HCT116 (cell line): ENCODE data around the gene GJD2. TPM values are rescaled to one million over a fixed set of nuclear protein-coding genes. Genes with fewer than 3 reads are reported as not detected.

Experiments
- ATAC-seq: fragments of 200-7000 bp; cut with Tn5 transposase; 2 replicates; pipeline ENCODE4 v1.9.1; 2020; ENCODE audit warnings: mild to moderate bottlenecking, moderate library complexity
- BruUV-seq: library from RNA; stranded (reverse); fragments of 400-500 nt; replicated peaks from 2 replicates; lab custom pipeline; 2021; lab: Mats Ljungman, UMichigan
- CTCF ChIA-PET: fragments of 300-600 bp; sonication (Branson Sonifier 250); formaldehyde crosslinking; loops from one replicate; lab custom pipeline; 2021; ENCODE audit warnings: antibody characterized with exemption; lab: Charles Lee
- POLR2A ChIA-PET: fragments of 300-600, 350-600 bp; sonication (Branson Sonifier 250); formaldehyde crosslinking; loops from one replicate; lab custom pipeline; 2021; ENCODE audit warnings: antibody characterized with exemption; lab: Charles Lee
- RAD21 ChIA-PET, 2 experiments: fragments of 300-600 bp; sonication (Branson Sonifier 250); formaldehyde crosslinking; loops; one replicate each; lab custom pipeline; 2023; ENCODE audit warnings: low total read pairs in 2 of 2; ENCODE audit not compliant: uncharacterized antibody in 2 of 2, unreplicated experiment in 2 of 2, low non-redundant PET in 1 of 2; lab: Charles Lee
- DNase-seq: peaks from one replicate; pipeline ENCODE4 v3.0.0-alpha.2; 2010; ENCODE audit warnings: low read depth, low spot score
- H2AFZ ChIP-seq: fragments of 200-600 bp; shearing (Covaris generic), sonication (generic); 2 replicates; pipeline ENCODE4 v1.6.1; 2017; ENCODE audit warnings: low read depth, mixed run types, mixed read lengths, antibody characterized with exemption, low read length; ENCODE audit not compliant: poor library complexity, severe bottlenecking
- H3K27ac ChIP-seq: 2 replicates; pipeline ENCODE4 v1.5.1; 2012; ENCODE audit warnings: low read depth, low read length
- H3K27me3 ChIP-seq: fragments of 200-600 bp; sonication (generic); 2 replicates; pipeline ENCODE4 v1.6.1; 2016; ENCODE audit warnings: mixed run types, low read length, mixed read lengths; ENCODE audit not compliant: insufficient read depth
- H3K36me3 ChIP-seq, 2 experiments: fragments of 200-500 bp in 1 of 2; fragments of 200-600 bp in 1 of 2; sonication (Bioruptor generic) in 1 of 2; sonication (generic) in 1 of 2; 2 replicates each; pipeline versions ENCODE4 v1.5.1 to v1.6.1; 2014 to 2016; ENCODE audit warnings: low read length in 2 of 2, inconsistent platforms in 1 of 2, mixed read lengths in 1 of 2, mixed run types in 1 of 2; ENCODE audit not compliant: insufficient read depth in 2 of 2, control insufficient read depth in 1 of 2
- H3K4me1 ChIP-seq, 2 experiments: fragments of 200-600 bp in 1 of 2; sonication (generic) in 1 of 2; 2 replicates each; pipeline versions ENCODE4 v1.5.1 to v1.6.1; 2012 to 2017; ENCODE audit warnings: low read length in 2 of 2, inconsistent platforms in 1 of 2, mild to moderate bottlenecking in 1 of 2, mixed read lengths in 1 of 2, mixed run types in 1 of 2, moderate library complexity in 1 of 2; ENCODE audit not compliant: insufficient read depth in 2 of 2, control insufficient read depth in 1 of 2
- H3K4me2 ChIP-seq: fragments of 200-600 bp; sonication (generic); 2 replicates; pipeline ENCODE4 v1.6.1; 2017; ENCODE audit warnings: mixed run types, low read length, mixed read lengths
- H3K4me3 ChIP-seq, 2 experiments: fragments of 200-600 bp in 1 of 2; sonication (generic) in 1 of 2; replicated peaks in 1 of 2; 2 replicates each; pipeline ENCODE4 v1.5.1; 2011 to 2016; ENCODE audit warnings: low read length in 2 of 2, control low read depth in 1 of 2, low read depth in 1 of 2, mild to moderate bottlenecking in 1 of 2, mixed read lengths in 1 of 2, mixed run types in 1 of 2
- H3K79me2 ChIP-seq: fragments of 200-600 bp; sonication (generic); 2 replicates; pipeline ENCODE4 v1.6.1; 2017; ENCODE audit warnings: mild to moderate bottlenecking, mixed run types, low read length, moderate library complexity, mixed read lengths; ENCODE audit not compliant: insufficient read depth
- H3K9ac ChIP-seq: fragments of 200-600 bp; sonication (generic); 2 replicates; pipeline ENCODE4 v1.6.1; 2016; ENCODE audit warnings: low read length, mixed read lengths
- H3K9me2 ChIP-seq: fragments of 200-600 bp; sonication (generic), shearing (Covaris generic); 2 replicates; pipeline ENCODE4 v1.6.1; 2017; ENCODE audit warnings: mixed run types, mild to moderate bottlenecking, moderate library complexity; ENCODE audit not compliant: insufficient read depth
- H3K9me3 ChIP-seq, 2 experiments: fragments of 200-500 bp in 1 of 2; fragments of 200-600 bp in 1 of 2; sonication (Bioruptor generic) in 1 of 2; sonication (generic) in 1 of 2; 2 replicates each; pipeline ENCODE4 v1.6.1; 2014 to 2017; ENCODE audit warnings: low read length in 2 of 2, mixed read lengths in 2 of 2, inconsistent platforms in 1 of 2, low read depth in 1 of 2, mild to moderate bottlenecking in 1 of 2, mixed run types in 1 of 2, moderate library complexity in 1 of 2; ENCODE audit not compliant: control insufficient read depth in 1 of 2, insufficient read depth in 1 of 2
- H4K20me1 ChIP-seq: fragments of 200-600 bp; sonication (generic), shearing (Covaris generic); 2 replicates; pipeline ENCODE4 v1.6.1; 2017; ENCODE audit warnings: mixed run types, mild to moderate bottlenecking, moderate library complexity; ENCODE audit not compliant: insufficient read depth
- CEBPB ChIP-seq: IDR thresholded peaks from 2 replicates; pipeline ENCODE4 v1.6.1; 2012; ENCODE audit warnings: low read depth
- ELF1 ChIP-seq: IDR thresholded peaks from 2 replicates; pipeline ENCODE4 v1.6.1; 2012; ENCODE audit warnings: low read depth, borderline replicate concordance
- EZH2 ChIP-seq: fragments of 200-600 bp; sonication (generic); IDR thresholded peaks from 2 replicates; pipeline ENCODE4 v1.6.1; 2017; ENCODE audit warnings: antibody characterized with exemption, mixed run types
- FOSL1 ChIP-seq: IDR thresholded peaks from 2 replicates; pipeline ENCODE4 v1.6.1; 2012; ENCODE audit warnings: low read depth
- JUND ChIP-seq: IDR thresholded peaks from 2 replicates; pipeline ENCODE4 v1.6.1; 2012
- POLR2A ChIP-seq: IDR thresholded peaks from 2 replicates; pipeline ENCODE4 v1.7.0; 2011; ENCODE audit warnings: borderline replicate concordance; ENCODE audit not compliant: insufficient read depth, insufficient read length; ENCODE audit errors: extremely low read depth
- SIN3A ChIP-seq: IDR thresholded peaks from 2 replicates; pipeline ENCODE4 v1.6.1; 2012; ENCODE audit warnings: low read depth
- SRF ChIP-seq: IDR thresholded peaks from 2 replicates; pipeline ENCODE4 v1.6.1; 2012; ENCODE audit warnings: low read depth
- TCF7L2 ChIP-seq: IDR thresholded peaks from 2 replicates; pipeline ENCODE4 v1.7.0; 2011; ENCODE audit warnings: borderline replicate concordance, inconsistent platforms; ENCODE audit not compliant: insufficient read depth, insufficient read length; ENCODE audit errors: extremely low read depth
- YY1 ChIP-seq: IDR thresholded peaks from 2 replicates; pipeline ENCODE4 v1.6.1; 2011; ENCODE audit warnings: low read length, low read depth, moderate library complexity, mild to moderate bottlenecking; ENCODE audit not compliant: insufficient replicate concordance; ENCODE audit errors: extremely low read depth
- ZNF274 ChIP-seq: fragments of 200-500 bp; sonication (Bioruptor generic); IDR thresholded peaks from 2 replicates; pipeline ENCODE4 v1.6.1; 2014; ENCODE audit warnings: mild to moderate bottlenecking, low read depth, low read length, inconsistent platforms
- intact Hi-C: fragments of 100-400 bp; cut with micrococcal nuclease; formaldehyde crosslinking; loops from 2 replicates; pipeline ENCODE4 v1.10.0; 2022
- total RNA-seq: library from RNA; stranded (reverse); gene quantifications from one replicate; pipeline ENCODE4 v1.2.1, GENCODE V29; 2021; ENCODE audit not compliant: unreplicated experiment
- TF ChIP-seq, protein P1 (sequence below): IDR thresholded peaks from 2 replicates; pipeline ENCODE4 v1.6.1; 2012
- TF ChIP-seq, protein P2 (sequence below), 3 experiments: fragments of 200-600 bp in 1 of 3; sonication (generic) in 1 of 3; IDR thresholded peaks in 2 of 3; conservative IDR thresholded peaks in 1 of 3; 2 replicates each; pipeline ENCODE4 v1.5.1; 2012 to 2017; ENCODE audit warnings: low read depth in 2 of 3, low read length in 2 of 3, antibody characterized with exemption in 1 of 3, borderline replicate concordance in 1 of 3, control low read depth in 1 of 3, mild to moderate bottlenecking in 1 of 3, mixed read lengths in 1 of 3, mixed run types in 1 of 3, moderate library complexity in 1 of 3; ENCODE audit not compliant: insufficient read depth in 1 of 3
- TF ChIP-seq, protein P3 (sequence below): IDR thresholded peaks from 2 replicates; pipeline ENCODE4 v1.6.1; 2012

GJD2 gene
- total RNA-seq, 1 experiment from 2014 or later = not detected

DNA sequence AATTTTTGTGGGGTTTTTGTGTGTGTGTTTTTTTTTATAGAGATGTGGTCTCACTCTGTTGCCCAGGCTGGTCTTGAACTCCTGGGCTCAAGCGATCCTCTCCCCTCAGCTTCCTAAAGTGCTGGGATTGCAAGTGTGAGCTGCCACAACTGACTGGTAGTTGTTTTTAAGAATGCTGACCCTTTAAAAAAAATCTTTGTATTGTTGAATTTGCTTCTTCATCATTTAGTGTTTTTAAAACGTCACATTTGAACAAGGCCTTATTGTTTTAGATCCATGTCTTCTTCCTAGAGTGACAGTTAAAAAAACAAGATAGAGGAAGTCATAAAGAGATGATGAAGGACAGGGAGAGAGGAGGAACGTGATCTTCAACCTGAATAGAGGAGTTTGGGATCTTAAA is 24.1 kb downstream of the GJD2 start:
- BruUV-seq = no TSS peak
- Histone ChIP-seq H3K9ac (no peak overlapping the region), H3K9me3 (no peaks in the 10 kb centered on the region), H4K20me1 (no peaks in the 10 kb centered on the region), H3K4me3 (no peak overlapping the region), H3K4me2 (no peak overlapping the region), H3K27me3 (peaks cover 19% of the 10 kb centered on the region; the same call in 1 of the 2 replicates), H3K36me3 (no peaks in the 10 kb centered on the region), H2AFZ (no peak overlapping the region), H3K27ac (no peak overlapping the region), H3K79me2 (no peaks in the 10 kb centered on the region), H3K4me1 (no peaks in the 10 kb centered on the region), H3K9me2 (no peaks in the 10 kb centered on the region)
- POLR2A ChIA-PET = no interaction called here
- CTCF ChIA-PET = no interaction called here
- intact Hi-C loops = no loop called here
- RAD21 ChIA-PET = no interaction called here
- DNase-seq (no peak), ATAC-seq (no peak)
- TF ChIP-seq TCF7L2 = no peak
- TF ChIP-seq, protein P1, sequence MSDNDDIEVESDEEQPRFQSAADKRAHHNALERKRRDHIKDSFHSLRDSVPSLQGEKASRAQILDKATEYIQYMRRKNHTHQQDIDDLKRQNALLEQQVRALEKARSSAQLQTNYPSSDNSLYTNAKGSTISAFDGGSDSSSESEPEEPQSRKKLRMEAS = no peak
- TF ChIP-seq ELF1 = no peak
- no peak for TF ChIP-seq SIN3A
- TF ChIP-seq, protein P2, sequence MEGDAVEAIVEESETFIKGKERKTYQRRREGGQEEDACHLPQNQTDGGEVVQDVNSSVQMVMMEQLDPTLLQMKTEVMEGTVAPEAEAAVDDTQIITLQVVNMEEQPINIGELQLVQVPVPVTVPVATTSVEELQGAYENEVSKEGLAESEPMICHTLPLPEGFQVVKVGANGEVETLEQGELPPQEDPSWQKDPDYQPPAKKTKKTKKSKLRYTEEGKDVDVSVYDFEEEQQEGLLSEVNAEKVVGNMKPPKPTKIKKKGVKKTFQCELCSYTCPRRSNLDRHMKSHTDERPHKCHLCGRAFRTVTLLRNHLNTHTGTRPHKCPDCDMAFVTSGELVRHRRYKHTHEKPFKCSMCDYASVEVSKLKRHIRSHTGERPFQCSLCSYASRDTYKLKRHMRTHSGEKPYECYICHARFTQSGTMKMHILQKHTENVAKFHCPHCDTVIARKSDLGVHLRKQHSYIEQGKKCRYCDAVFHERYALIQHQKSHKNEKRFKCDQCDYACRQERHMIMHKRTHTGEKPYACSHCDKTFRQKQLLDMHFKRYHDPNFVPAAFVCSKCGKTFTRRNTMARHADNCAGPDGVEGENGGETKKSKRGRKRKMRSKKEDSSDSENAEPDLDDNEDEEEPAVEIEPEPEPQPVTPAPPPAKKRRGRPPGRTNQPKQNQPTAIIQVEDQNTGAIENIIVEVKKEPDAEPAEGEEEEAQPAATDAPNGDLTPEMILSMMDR (IDR thresholded peaks at IDR 0.05 in 2 of 3, conservative IDR thresholded peaks at IDR 0.05 in 1 of 3; ENCODE audit: borderline replicate concordance in 1 of 3, insufficient read depth in 1 of 3, low read depth in 2 of 3, low read length in 2 of 3) = no peak
- TF ChIP-seq, protein P3, sequence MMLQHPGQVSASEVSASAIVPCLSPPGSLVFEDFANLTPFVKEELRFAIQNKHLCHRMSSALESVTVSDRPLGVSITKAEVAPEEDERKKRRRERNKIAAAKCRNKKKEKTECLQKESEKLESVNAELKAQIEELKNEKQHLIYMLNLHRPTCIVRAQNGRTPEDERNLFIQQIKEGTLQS = no peak
- no peak for TF ChIP-seq JUND
- TF ChIP-seq CEBPB = no peak
- TF ChIP-seq FOSL1 = no peak
- no peak for TF ChIP-seq ZNF274
- TF ChIP-seq EZH2 = no peak
- no peak for TF ChIP-seq YY1
- TF ChIP-seq POLR2A = no peak
- TF ChIP-seq SRF = no peak
